Skeletal muscle tissue (tissue), 4 donors: ENCODE results near the gene VPS18. TPM values are rescaled to one million over a fixed set of nuclear protein-coding genes. Genes with fewer than 3 reads are reported as not detected.
"Not testable (repeated sequence)": the region's sequence is repeated elsewhere in the genome, so short reads cannot be mapped to it uniquely, and the experiment has no call there.

Experiments
- H3K27ac ChIP-seq: one replicate; pipeline ENCODE4 v1.7.0; 2013; ENCODE audit warnings: mild to moderate bottlenecking, low read depth, low read length, inconsistent platforms
- H3K27me3 ChIP-seq, 3 donors: one replicate each; pipeline ENCODE4 v1.7.0; 2013; ENCODE audit warnings: low read length in 3 of 3; ENCODE audit not compliant: control insufficient read depth in 3 of 3, insufficient read depth in 3 of 3
- H3K36me3 ChIP-seq, 3 donors: one replicate each; pipeline ENCODE4 v1.7.0; 2013; ENCODE audit warnings: low read length in 3 of 3; ENCODE audit not compliant: control insufficient read depth in 3 of 3, insufficient read depth in 3 of 3
- H3K4me1 ChIP-seq, 3 donors: one replicate each; pipeline ENCODE4 v1.7.0; 2013; ENCODE audit warnings: low read length in 3 of 3, mild to moderate bottlenecking in 3 of 3; ENCODE audit not compliant: control insufficient read depth in 3 of 3, insufficient read depth in 3 of 3
- H3K4me3 ChIP-seq, 3 donors: one replicate each; pipeline ENCODE4 v1.7.0; 2013; ENCODE audit warnings: low read length in 3 of 3
- H3K9ac ChIP-seq, 3 donors: one replicate each; pipeline ENCODE4 v1.7.0; 2013; ENCODE audit warnings: low read length in 3 of 3, mild to moderate bottlenecking in 3 of 3, moderate library complexity in 2 of 3, low read depth in 1 of 3
- H3K9me3 ChIP-seq, 3 donors: one replicate each; pipeline ENCODE4 v1.7.0; 2013; ENCODE audit warnings: low read length in 3 of 3; ENCODE audit not compliant: control insufficient read depth in 3 of 3
- total RNA-seq: library from RNA; depleted of rRNA; stranded (reverse); fragments of >200 nt; gene quantifications from one replicate; pipeline ENCODE4 v1.2.3, GENCODE V29; 2014
- donor health status: Osteomylitis.

VPS18 gene
- total RNA-seq, 1 donor from 2014 or later: 20.9 TPM

DNA sequence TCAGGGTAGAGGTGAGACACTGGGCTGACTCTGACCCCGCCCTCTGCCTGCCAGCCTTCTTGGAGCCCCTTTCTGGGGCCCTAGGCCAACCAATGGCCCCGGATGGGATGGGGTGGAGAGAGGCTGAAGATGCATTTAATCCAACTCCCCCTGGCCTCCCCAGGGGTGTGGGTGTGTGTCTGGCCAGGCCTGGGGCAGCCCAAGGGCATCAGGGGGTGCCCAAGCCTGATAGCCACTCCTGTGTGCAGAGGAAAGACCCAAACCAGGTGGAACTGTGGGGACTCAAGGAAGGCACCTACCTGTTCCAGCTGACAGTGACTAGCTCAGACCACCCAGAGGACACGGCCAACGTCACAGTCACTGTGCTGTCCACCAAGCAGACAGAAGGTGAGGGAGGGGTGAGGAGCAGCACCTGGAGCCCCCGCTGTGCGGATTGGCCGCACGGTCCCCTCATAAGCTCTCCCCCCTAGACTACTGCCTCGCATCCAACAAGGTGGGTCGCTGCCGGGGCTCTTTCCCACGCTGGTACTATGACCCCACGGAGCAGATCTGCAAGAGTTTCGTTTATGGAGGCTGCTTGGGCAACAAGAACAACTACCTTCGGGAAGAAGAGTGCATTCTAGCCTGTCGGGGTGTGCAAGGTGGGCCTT is 40.9 kb upstream of the VPS18 start:
- peaks cover 0 to 6% (median 3%) of the 10 kb centered on the region in 3 donors for H3K27me3 ChIP-seq
- H3K36me3 ChIP-seq: no peaks in the 10 kb centered on the region
- no peak overlapping the region for H3K27ac ChIP-seq
- H3K9ac ChIP-seq: no peak overlapping the region
- H3K9me3 ChIP-seq: no peaks in the 10 kb centered on the region
- H3K4me3 ChIP-seq: no peak overlapping the region
- peaks cover 0 to 7% (median 5%) of the 10 kb centered on the region in 3 donors for H3K4me1 ChIP-seq

DNA sequence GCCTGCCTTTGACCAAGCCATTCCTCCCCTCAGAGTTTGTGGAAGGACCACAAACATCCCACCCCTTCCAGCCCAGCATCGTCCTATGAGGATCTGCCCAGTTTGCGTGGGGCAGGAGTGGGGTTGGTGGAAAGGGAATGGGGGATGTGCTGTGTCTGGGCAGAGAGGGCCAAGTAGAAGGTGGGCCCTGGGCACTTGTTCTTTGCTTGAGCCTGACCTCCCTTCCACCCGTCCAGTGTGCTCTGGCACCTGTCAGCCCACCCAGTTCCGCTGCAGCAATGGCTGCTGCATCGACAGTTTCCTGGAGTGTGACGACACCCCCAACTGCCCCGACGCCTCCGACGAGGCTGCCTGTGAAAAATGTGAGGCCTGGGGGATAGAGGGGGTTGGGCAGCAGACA is 40.1 kb upstream of the VPS18 start:
- H3K4me1 ChIP-seq: peaks cover 0 to 7% (median 5%) of the 10 kb centered on the region in 3 donors
- no peaks in the 10 kb centered on the region for H3K9me3 ChIP-seq
- H3K36me3 ChIP-seq: no peaks in the 10 kb centered on the region
- H3K27me3 ChIP-seq: peaks cover 6 to 11% (median 10%) of the 10 kb centered on the region in 3 donors
- H3K27ac ChIP-seq: no peak overlapping the region
- no peak overlapping the region for H3K4me3 ChIP-seq
- no peak overlapping the region for H3K9ac ChIP-seq

DNA sequence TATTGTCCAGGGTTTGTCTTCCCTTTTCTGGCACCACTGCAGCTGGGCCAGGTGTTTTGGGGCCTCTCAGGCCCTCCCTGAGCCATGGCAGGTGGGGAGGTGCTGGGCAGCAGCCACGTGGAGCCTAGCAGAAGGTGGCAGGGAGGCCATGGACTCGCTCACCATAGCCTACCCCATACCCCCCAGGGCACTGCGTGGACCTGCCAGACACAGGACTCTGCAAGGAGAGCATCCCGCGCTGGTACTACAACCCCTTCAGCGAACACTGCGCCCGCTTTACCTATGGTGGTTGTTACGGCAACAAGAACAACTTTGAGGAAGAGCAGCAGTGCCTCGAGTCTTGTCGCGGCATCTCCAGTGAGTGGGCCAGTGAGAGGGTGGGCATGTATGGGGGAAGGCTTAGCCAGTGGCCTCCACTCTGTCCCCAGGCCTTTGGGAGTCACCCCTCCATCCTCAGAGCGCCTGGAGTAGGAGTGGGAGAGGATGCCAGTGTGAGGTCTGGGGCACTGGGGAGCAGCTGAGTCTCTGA is 38.5 kb upstream of the VPS18 start:
- H3K36me3 ChIP-seq: no peaks in the 10 kb centered on the region

DNA sequence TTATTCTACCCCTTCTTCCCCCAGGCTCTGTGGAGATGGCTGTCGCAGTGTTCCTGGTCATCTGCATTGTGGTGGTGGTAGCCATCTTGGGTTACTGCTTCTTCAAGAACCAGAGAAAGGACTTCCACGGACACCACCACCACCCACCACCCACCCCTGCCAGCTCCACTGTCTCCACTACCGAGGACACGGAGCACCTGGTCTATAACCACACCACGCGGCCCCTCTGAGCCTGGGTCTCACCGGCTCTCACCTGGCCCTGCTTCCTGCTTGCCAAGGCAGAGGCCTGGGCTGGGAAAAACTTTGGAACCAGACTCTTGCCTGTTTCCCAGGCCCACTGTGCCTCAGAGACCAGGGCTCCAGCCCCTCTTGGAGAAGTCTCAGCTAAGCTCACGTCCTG is 37.5 kb upstream of the VPS18 start:
- Histone ChIP-seq H3K27me3 (peaks cover 11 to 15% (median 12%) of the 10 kb centered on the region in 3 donors), H3K36me3 (no peaks in the 10 kb centered on the region), H3K4me3 (no peak overlapping the region), H3K9ac (no peak overlapping the region), H3K4me1 (peaks cover 0 to 7% (median 5%) of the 10 kb centered on the region in 3 donors), H3K27ac (no peak overlapping the region), H3K9me3 (no peaks in the 10 kb centered on the region)

More for the DNA sequence above, 38.5 kb upstream of the VPS18 start:
- H3K9me3 ChIP-seq: no peaks in the 10 kb centered on the region
- peaks cover 0 to 7% (median 5%) of the 10 kb centered on the region in 3 donors for H3K4me1 ChIP-seq
- no peak overlapping the region for H3K27ac ChIP-seq
- H3K9ac ChIP-seq: no peak overlapping the region
- H3K27me3 ChIP-seq: peaks cover 10 to 15% (median 11%) of the 10 kb centered on the region in 3 donors
- H3K4me3 ChIP-seq: no peak overlapping the region

DNA sequence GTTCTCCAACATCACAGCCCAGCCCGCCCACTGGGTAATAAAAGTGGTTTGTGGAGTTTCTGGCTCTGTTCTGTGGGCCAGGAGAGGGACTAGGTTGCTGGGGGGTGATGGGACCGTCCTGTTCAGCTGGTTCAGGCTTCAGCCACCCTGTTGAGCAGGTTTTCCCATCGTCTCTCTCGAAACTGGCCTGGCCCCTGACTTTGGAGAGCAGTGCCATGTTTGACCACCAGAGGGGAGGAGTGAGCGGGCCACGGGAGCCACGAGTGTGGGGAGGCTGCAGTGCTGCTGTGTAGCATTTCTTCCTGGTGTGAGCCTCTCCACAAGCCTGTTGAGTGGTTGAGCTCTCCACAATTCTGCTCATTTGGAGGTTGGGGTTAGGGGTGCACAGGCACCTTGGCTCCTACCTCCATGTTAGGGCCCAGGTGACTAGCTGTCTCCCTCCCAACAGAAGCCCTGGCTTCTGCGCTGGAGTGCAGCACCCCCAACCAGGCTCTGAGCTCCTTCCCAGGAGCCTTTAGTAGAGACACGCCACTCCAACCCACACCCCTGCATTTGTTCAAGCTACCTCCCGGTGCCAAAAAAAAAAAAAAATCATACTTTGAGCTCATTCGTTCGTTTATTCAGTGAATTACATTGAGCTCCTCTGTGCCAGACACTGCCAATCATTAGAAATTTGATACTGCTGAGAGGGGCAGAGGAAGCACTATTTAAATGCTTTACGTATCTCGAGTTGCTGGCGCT is 36.5 kb upstream of the VPS18 start:
- H3K27me3 ChIP-seq: peaks cover 11 to 15% (median 14%) of the 10 kb centered on the region in 3 donors
- no peaks in the 10 kb centered on the region for H3K9me3 ChIP-seq
- H3K36me3 ChIP-seq: no peaks in the 10 kb centered on the region
- peak overlapping the region in 1 of 3 donors; percentile 33 for H3K9ac ChIP-seq
- H3K27ac ChIP-seq: no peak overlapping the region
- peaks cover 0 to 7% (median 5%) of the 10 kb centered on the region in 3 donors for H3K4me1 ChIP-seq
- no peak overlapping the region for H3K4me3 ChIP-seq

DNA sequence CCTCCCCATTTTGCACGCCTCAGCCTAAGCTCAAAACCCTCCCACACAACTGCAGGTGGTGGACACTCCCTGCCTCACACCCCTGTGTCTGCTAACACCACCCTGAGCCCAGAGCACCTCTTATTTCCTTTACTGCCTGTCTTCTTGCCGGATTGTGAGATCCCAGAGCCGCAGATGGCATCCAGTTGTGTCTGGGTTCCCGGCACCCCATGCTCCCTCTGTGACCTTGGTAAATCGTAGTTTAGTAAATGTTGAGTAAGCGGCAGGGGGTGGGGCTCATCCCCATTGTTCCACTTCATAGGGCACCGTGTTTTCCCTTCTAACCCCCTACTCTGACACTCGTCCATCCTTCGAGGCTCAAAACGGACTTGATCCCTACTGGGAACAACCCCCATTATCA is 35.5 kb upstream of the VPS18 start:
- peaks cover 0 to 7% (median 5%) of the 10 kb centered on the region in 3 donors for H3K4me1 ChIP-seq
- H3K4me3 ChIP-seq: no peak overlapping the region
- no peak overlapping the region for H3K9ac ChIP-seq
- no peaks in the 10 kb centered on the region for H3K9me3 ChIP-seq
- no peaks in the 10 kb centered on the region for H3K36me3 ChIP-seq
- no peak overlapping the region for H3K27ac ChIP-seq
- H3K27me3 ChIP-seq: peaks cover 14 to 19% (median 16%) of the 10 kb centered on the region in 3 donors

DNA sequence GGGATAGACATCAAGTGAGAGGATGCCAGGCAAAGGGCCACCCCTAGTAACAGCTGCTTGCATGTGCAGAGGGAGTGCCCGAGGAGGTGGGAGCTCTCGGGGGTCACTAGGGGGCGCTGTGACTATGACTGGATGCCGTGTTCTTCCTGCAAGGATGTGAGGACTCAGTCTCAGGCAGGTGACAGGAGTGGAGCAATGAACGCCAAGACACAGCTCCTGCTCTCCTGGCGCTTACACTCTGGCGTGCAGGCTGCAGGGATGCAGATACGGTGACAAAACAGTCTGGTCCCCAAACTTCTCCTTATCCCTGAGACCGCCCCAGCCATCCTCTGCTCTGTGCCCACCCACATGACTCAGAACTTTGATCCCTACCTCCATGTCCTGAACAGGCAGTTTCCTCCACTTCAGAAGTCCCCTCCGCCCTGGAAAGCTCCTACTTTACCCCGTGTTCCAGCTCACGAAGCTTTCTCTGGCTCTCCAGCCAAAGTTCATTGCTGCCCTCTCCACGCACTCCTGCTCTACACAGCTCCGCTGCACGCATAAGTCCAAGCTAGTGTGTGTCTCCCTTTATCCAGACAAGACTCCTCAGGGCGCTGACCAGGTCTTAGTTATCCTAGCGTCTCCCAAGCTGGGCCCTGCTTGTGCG is 34.9 kb upstream of the VPS18 start:
- Histone ChIP-seq H3K36me3 (no peaks in the 10 kb centered on the region), H3K9ac (no peak overlapping the region), H3K9me3 (no peaks in the 10 kb centered on the region), H3K27ac (no peak overlapping the region), H3K27me3 (peaks cover 19 to 22% (median 22%) of the 10 kb centered on the region in 3 donors), H3K4me3 (no peak overlapping the region), H3K4me1 (peaks cover 0 to 7% (median 5%) of the 10 kb centered on the region in 3 donors)

DNA sequence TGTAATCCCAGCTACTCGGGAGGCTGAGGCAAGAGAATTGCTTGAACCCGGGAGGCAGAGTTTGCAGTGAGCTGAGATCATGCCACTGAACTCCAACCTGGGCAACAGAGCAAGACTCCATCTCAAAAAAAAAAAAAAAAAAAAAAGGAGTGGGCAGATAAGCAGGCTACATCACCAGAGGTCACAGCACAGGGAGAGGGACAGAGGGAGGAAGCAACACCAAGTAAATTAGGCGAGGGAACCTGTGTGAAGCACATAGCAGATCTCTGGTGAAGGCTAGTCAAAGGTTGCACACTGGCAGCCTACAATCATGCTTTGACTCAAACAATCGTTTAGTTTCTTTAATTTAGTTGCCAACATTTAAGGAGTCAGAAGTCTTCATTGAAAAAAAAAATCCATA is 33.1 kb upstream of the VPS18 start:
- not testable (repeated sequence) for H3K27ac ChIP-seq, H3K4me1 ChIP-seq
- peaks cover 23 to 30% (median 24%) of the 10 kb centered on the region in 3 donors for H3K27me3 ChIP-seq

DNA sequence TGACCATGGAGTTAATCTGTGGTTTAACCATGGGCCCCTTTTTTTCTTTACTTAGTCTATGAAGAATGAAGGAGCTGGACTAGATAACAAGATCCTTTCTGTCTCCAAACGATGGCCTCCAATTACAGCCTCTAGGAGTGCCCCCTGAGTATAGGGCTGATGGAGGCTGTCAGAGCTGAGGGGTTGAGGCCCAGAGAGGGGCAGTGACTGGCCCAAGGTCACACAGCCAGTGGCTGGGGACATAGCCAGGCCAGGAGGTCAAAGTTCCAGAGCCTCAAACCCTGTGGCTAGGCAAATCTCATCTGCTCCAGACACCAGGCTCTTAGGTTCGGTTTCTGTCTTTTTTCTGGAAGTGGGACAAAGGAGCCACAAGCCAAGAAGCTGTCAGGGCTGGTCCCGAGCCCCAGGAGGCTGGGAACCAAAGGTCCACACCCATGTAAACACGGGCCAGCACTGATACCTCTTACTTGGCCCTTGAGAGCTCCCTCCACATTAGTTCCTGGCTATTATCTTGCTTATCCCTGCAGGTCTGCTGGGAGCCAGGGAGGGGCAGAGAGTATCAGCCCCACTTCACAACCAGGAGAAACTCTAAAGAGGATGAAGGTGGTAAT is 30.5 kb upstream of the VPS18 start:
- Histone ChIP-seq H3K4me1 (no peaks in the 10 kb centered on the region), H3K27me3 (peaks cover 18 to 26% (median 20%) of the 10 kb centered on the region in 3 donors)

More for the DNA sequence above, 33.1 kb upstream of the VPS18 start:
- not testable (repeated sequence) for H3K9me3 ChIP-seq, H3K4me3 ChIP-seq, H3K36me3 ChIP-seq, H3K9ac ChIP-seq

More for the DNA sequence above, 30.5 kb upstream of the VPS18 start:
- H3K27ac ChIP-seq: no peak overlapping the region
- H3K9me3 ChIP-seq: no peaks in the 10 kb centered on the region
- no peak overlapping the region for H3K4me3 ChIP-seq
- no peaks in the 10 kb centered on the region for H3K36me3 ChIP-seq
- no peak overlapping the region for H3K9ac ChIP-seq
